CD14-positive monocyte (primary cell): ENCODE measurements around the gene RPL28. TPM values are rescaled to one million over a fixed set of nuclear protein-coding genes. Genes with fewer than 3 reads are reported as not detected.
A peak's percentile ranks its signal among the peaks of the same experiment; 100 is the strongest.

Experiments
- DNase-seq, 3 donors: peaks; one replicate each; pipeline ENCODE4 v3.0.0-alpha.2; 2011 to 2022
- H2AFZ ChIP-seq: 2 replicates; pipeline ENCODE4 v1.6.0; 2012; ENCODE audit warnings: mild to moderate bottlenecking, low read depth, low read length, inconsistent platforms; ENCODE audit not compliant: insufficient read depth, poor library complexity, severe bottlenecking
- H3K27ac ChIP-seq, 2 donors: 1 replicate in 1 of 2; 2 replicates in 1 of 2; pipeline ENCODE4 v1.5.1; 2012 to 2013; ENCODE audit warnings: low read length in 2 of 2, control low read depth in 1 of 2, inconsistent platforms in 1 of 2, low read depth in 1 of 2, mild to moderate bottlenecking in 1 of 2
- H3K27me3 ChIP-seq, 2 donors: one replicate each; pipeline versions ENCODE4 v1.6.0 to v1.6.1; 2011 to 2013; ENCODE audit warnings: low read length in 2 of 2; ENCODE audit not compliant: control insufficient read depth in 2 of 2, insufficient read depth in 2 of 2
- H3K36me3 ChIP-seq, 2 donors: replicated peaks in 1 of 2; 1 replicate in 1 of 2; 2 replicates in 1 of 2; pipeline versions ENCODE4 v1.5.1 to v1.6.1; 2012 to 2013; ENCODE audit warnings: low read length in 2 of 2, control low read depth in 1 of 2, inconsistent platforms in 1 of 2, mild to moderate bottlenecking in 1 of 2; ENCODE audit not compliant: insufficient read depth in 2 of 2, control insufficient read depth in 1 of 2
- H3K4me1 ChIP-seq, 2 donors: 1 replicate in 1 of 2; 2 replicates in 1 of 2; pipeline versions ENCODE4 v1.5.1 to v1.6.1; 2012 to 2013; ENCODE audit warnings: low read length in 2 of 2, control low read depth in 1 of 2, inconsistent platforms in 1 of 2, mild to moderate bottlenecking in 1 of 2, moderate library complexity in 1 of 2; ENCODE audit not compliant: insufficient read depth in 2 of 2, control insufficient read depth in 1 of 2
- H3K4me2 ChIP-seq: replicated peaks from 2 replicates; pipeline ENCODE3; 2012; ENCODE audit warnings: low read length, moderate library complexity, mild to moderate bottlenecking; ENCODE audit not compliant: poor library complexity, severe bottlenecking; ENCODE audit errors: extremely low read depth
- H3K4me3 ChIP-seq, 3 experiments: fragments of 200-600 bp in 1 of 3; sonication (generic) in 1 of 3; replicated peaks in 1 of 3; 1 replicate in 2 of 3; 2 replicates in 1 of 3; pipeline ENCODE4 v1.5.1; 2011 to 2013; ENCODE audit warnings: low read length in 3 of 3, mild to moderate bottlenecking in 3 of 3, control low read depth in 2 of 3, low read depth in 2 of 3, inconsistent platforms in 1 of 3, moderate library complexity in 1 of 3
- H3K79me2 ChIP-seq: 2 replicates; pipeline ENCODE4 v1.6.0; 2012; ENCODE audit warnings: mild to moderate bottlenecking, control low read depth, inconsistent platforms, low read length, moderate library complexity; ENCODE audit not compliant: insufficient read depth
- H3K9ac ChIP-seq: 2 replicates; pipeline ENCODE4 v1.6.0; 2017; ENCODE audit warnings: low read length, mild to moderate bottlenecking; ENCODE audit not compliant: insufficient read depth, poor library complexity, severe bottlenecking
- H3K9me3 ChIP-seq, 2 donors: replicated peaks in 1 of 2; 1 replicate in 1 of 2; 2 replicates in 1 of 2; pipeline versions ENCODE4 v1.5.1 to v1.6.1; 2012 to 2013; ENCODE audit warnings: low read length in 2 of 2, control low read depth in 1 of 2; ENCODE audit not compliant: control insufficient read depth in 1 of 2, insufficient read depth in 1 of 2
- H4K20me1 ChIP-seq: 2 replicates; pipeline ENCODE4 v1.6.0; 2012; ENCODE audit warnings: mild to moderate bottlenecking, low read length, control low read depth, moderate library complexity; ENCODE audit not compliant: insufficient read depth
- H3K27ac Mint-ChIP-seq, 7 donors: one replicate each; pipeline ENCODE4 v1.8.0; 2020; ENCODE audit warnings: mild to moderate bottlenecking in 7 of 7, mixed read lengths in 7 of 7, moderate library complexity in 6 of 7, inconsistent platforms in 2 of 7
- H3K27me3 Mint-ChIP-seq, 3 donors: one replicate each; pipeline ENCODE4 v1.8.0; 2021 to 2022; ENCODE audit warnings: low read depth in 3 of 3, mild to moderate bottlenecking in 3 of 3, mixed read lengths in 3 of 3, moderate library complexity in 3 of 3, inconsistent platforms in 1 of 3
- H3K36me3 Mint-ChIP-seq, 2 donors: one replicate each; pipeline ENCODE4 v1.8.0; 2020; ENCODE audit warnings: mixed read lengths in 2 of 2, inconsistent platforms in 1 of 2, mild to moderate bottlenecking in 1 of 2
- H3K4me1 Mint-ChIP-seq: one replicate; pipeline ENCODE4 v1.8.0; 2020; ENCODE audit warnings: mild to moderate bottlenecking, mixed read lengths
- H3K4me3 Mint-ChIP-seq, 2 donors: one replicate each; pipeline ENCODE4 v1.8.0; 2020; ENCODE audit warnings: mild to moderate bottlenecking in 2 of 2, mixed read lengths in 2 of 2, moderate library complexity in 1 of 2
- H3K9me3 Mint-ChIP-seq, 7 donors: one replicate each; pipeline ENCODE4 v1.8.0; 2020 to 2022; ENCODE audit warnings: mixed read lengths in 7 of 7, mild to moderate bottlenecking in 6 of 7, moderate library complexity in 6 of 7, inconsistent platforms in 2 of 7
- WGBS: methylation state at CpG from one replicate; pipeline ENCODE4 v1.1.5; 2013; ENCODE audit warnings: missing lambda C conversion rate; ENCODE audit not compliant: insufficient coverage; 5-methylcytosine and 5-hydroxymethylcytosine counted together
- intact Hi-C, 2 donors: fragments of 100-400 bp; cut with micrococcal nuclease; formaldehyde crosslinking; loops; one replicate each; pipeline versions ENCODE4 v1.15.0 to v1.15.1; 2023
- polyA plus RNA-seq, 3 donors: library from polyadenylated mRNA; depleted of rRNA in 1 of 3; unstranded in 2 of 3; stranded (reverse) in 1 of 3; fragments of 300-500 nt in 2 of 3; fragments of >200 nt in 1 of 3; fragmentation: Illumina TruSeq in 2 of 3; gene quantifications; 1 replicate in 2 of 3; 2 replicates in 1 of 3; pipeline ENCODE4 v1.2.3, GENCODE V29; 2012 to 2021
- TF ChIP-seq, protein P1 (sequence below): fragments of 200-600 bp; IDR thresholded peaks from one replicate; pipeline ENCODE4 v1.8.0; 2022; ENCODE audit warnings: antibody characterized with exemption, mild to moderate bottlenecking

RPL28 gene
- polyA plus RNA-seq, 3 donors, result 199 to 3,862 (median 208) TPM

DNA sequence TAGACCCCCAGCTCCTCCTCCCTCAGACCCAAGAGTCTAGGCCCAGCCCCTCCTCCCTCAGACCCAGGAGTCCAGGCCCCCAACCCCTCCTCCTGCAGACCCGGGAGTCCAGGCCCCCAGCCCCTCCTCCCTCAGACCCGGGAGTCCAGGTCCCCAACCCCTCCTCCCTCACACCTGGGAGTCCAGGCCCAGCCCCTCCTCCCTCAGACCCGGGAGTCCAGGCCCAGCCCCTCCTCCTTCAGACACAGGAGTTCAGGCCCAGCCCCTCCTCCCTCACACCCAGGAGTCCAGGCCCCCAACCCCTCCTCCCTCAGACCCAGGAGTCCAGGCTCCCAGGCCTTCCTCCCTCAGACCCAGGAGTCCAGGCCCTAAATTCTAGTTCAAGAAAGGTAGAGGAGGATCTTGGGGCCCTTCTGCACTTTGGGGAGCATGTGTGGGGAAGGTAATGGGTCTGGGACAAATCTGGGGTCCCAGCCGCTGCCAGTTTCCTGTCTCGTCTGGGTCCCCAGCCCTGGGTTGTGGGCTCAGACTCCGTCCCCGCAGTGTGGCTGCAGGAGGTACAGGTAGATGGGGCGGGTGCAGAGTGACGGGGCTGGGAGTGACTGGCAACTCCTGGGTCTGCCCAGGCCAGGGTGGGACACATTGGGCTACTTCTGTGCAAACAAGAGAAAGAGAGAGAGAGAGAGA is 12.3 kb upstream of the RPL28 start:
- H3K27me3 Mint-ChIP-seq, result peaks cover 72 to 96% (median 74%) of the 10 kb centered on the region in 3 donors
- H3K27me3 ChIP-seq, result peaks cover 29 to 92% of the 10 kb centered on the region in 2 donors
- no peak for DNase-seq

GRCh38 chr19:55373993-55374757 is 11.6 kb upstream of the RPL28 start:
- peaks cover 2 to 8% of the 10 kb centered on the region in 2 donors for H3K9me3 ChIP-seq
- peaks cover 4 to 6% of the 10 kb centered on the region in 2 donors for H3K4me1 ChIP-seq
- Mint-ChIP-seq H3K36me3 (peaks cover 0 to 4% of the 10 kb centered on the region in 2 donors), H3K4me1 (peaks cover 5% of the 10 kb centered on the region), H3K27ac (no peak overlapping the region), H3K27me3 (peaks cover 68 to 92% (median 71%) of the 10 kb centered on the region in 3 donors), H3K9me3 (peaks cover 0 to 24% (median 6%) of the 10 kb centered on the region in 7 donors), H3K4me3 (peak overlapping the region in 1 of 2 donors; percentile 58)
- H3K4me3 ChIP-seq, result no peak overlapping the region
- H3K27ac ChIP-seq, result no peak overlapping the region
- WGBS, result 36% methylated on average over 21 of the region's 31 CpGs
- TF ChIP-seq, protein P1, sequence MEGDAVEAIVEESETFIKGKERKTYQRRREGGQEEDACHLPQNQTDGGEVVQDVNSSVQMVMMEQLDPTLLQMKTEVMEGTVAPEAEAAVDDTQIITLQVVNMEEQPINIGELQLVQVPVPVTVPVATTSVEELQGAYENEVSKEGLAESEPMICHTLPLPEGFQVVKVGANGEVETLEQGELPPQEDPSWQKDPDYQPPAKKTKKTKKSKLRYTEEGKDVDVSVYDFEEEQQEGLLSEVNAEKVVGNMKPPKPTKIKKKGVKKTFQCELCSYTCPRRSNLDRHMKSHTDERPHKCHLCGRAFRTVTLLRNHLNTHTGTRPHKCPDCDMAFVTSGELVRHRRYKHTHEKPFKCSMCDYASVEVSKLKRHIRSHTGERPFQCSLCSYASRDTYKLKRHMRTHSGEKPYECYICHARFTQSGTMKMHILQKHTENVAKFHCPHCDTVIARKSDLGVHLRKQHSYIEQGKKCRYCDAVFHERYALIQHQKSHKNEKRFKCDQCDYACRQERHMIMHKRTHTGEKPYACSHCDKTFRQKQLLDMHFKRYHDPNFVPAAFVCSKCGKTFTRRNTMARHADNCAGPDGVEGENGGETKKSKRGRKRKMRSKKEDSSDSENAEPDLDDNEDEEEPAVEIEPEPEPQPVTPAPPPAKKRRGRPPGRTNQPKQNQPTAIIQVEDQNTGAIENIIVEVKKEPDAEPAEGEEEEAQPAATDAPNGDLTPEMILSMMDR, result no peak
- H3K4me2 ChIP-seq, result no peak overlapping the region
- no peaks in the 10 kb centered on the region for H3K36me3 ChIP-seq
- DNase-seq, result no peak
- H3K9ac ChIP-seq, result no peak overlapping the region
- no peak overlapping the region for H2AFZ ChIP-seq
- H3K79me2 ChIP-seq, result no peaks in the 10 kb centered on the region
- peaks cover 22 to 87% of the 10 kb centered on the region in 2 donors for H3K27me3 ChIP-seq
- intact Hi-C loops, result no loop called here
- H4K20me1 ChIP-seq, result no peaks in the 10 kb centered on the region

More for the DNA sequence above, 12.3 kb upstream of the RPL28 start:
- H3K9me3 ChIP-seq, result peaks cover 2 to 8% of the 10 kb centered on the region in 2 donors
- TF ChIP-seq, protein P1, result no peak
- H3K79me2 ChIP-seq, result no peaks in the 10 kb centered on the region
- no peaks in the 10 kb centered on the region for H4K20me1 ChIP-seq
- peaks cover 0 to 4% of the 10 kb centered on the region in 2 donors for H3K36me3 Mint-ChIP-seq
- peak overlapping the region in 1 of 7 donors; percentile 15 for H3K27ac Mint-ChIP-seq
- intact Hi-C loops, result no loop called here
- peak overlapping the region in 1 of 2 donors; percentile 58 for H3K4me3 Mint-ChIP-seq
- H3K36me3 ChIP-seq, result no peaks in the 10 kb centered on the region
- no peak overlapping the region for H3K4me3 ChIP-seq
- H3K4me2 ChIP-seq, result no peak overlapping the region
- no peak overlapping the region for H2AFZ ChIP-seq
- peaks cover 5% of the 10 kb centered on the region for H3K4me1 Mint-ChIP-seq
- H3K9ac ChIP-seq, result no peak overlapping the region
- 64% methylated on average over 8 of the region's 9 CpGs for WGBS
- peaks cover 4 to 6% of the 10 kb centered on the region in 2 donors for H3K4me1 ChIP-seq
- H3K9me3 Mint-ChIP-seq, result peaks cover 0 to 26% (median 6%) of the 10 kb centered on the region in 7 donors
- no peak overlapping the region for H3K27ac ChIP-seq
